Peyer's patch (tissue), 4 donors: Measurements from ENCODE around the gene MYBBP1A. TPM values are rescaled to one million over a fixed set of nuclear protein-coding genes. Genes with fewer than 3 reads are reported as not detected.
A peak's percentile ranks its signal among the peaks of the same experiment; 100 is the strongest.

Source experiments
- DNase-seq, 3 donors: peaks; one replicate each; pipeline ENCODE4 v3.0.0-alpha.2; 2017 to 2019
- H3K27ac ChIP-seq, 4 donors: fragments of 200-600 bp; sonication (generic); one replicate each; pipeline ENCODE4 v1.5.1; 2016 to 2019
- H3K27me3 ChIP-seq, 2 donors: fragments of 200-600 bp; sonication (generic); one replicate each; pipeline ENCODE4 v1.5.1; 2019
- H3K36me3 ChIP-seq, 3 donors: fragments of 200-600 bp; sonication (generic); one replicate each; pipeline ENCODE4 v1.5.1; 2016 to 2019
- H3K4me1 ChIP-seq, 4 donors: fragments of 200-600 bp; sonication (generic); one replicate each; pipeline ENCODE4 v1.5.1; 2016 to 2019
- H3K4me3 ChIP-seq, 4 donors: fragments of 200-600 bp; sonication (generic); 1 replicate in 3 of 4; 2 replicates in 1 of 4; pipeline ENCODE4 v1.5.1; 2016 to 2019; ENCODE audit warnings: mild to moderate bottlenecking in 1 of 4
- H3K9me3 ChIP-seq, 4 donors: fragments of 200-600 bp; sonication (generic); one replicate each; pipeline ENCODE4 v1.5.1; 2016 to 2019; ENCODE audit warnings: mild to moderate bottlenecking in 1 of 4
- POLR2A ChIP-seq, 2 donors: fragments of 450-650 bp; IDR thresholded peaks; one replicate each; pipeline ENCODE4 v1.5.1; 2017; ENCODE audit warnings: antibody characterized with exemption in 2 of 2, mild to moderate bottlenecking in 2 of 2, moderate library complexity in 2 of 2
- total RNA-seq, 4 donors: library from RNA; depleted of rRNA; stranded (reverse); fragments of >200 nt; gene quantifications; one replicate each; pipeline ENCODE4 v1.1.0, GENCODE V29; 2016
- TF ChIP-seq, protein P1 (sequence below), 6 experiments: fragments of 450-650 bp in 4 of 6; fragments of 200-600 bp in 2 of 6; sonication (generic) in 1 of 6; IDR thresholded peaks; one replicate each; pipeline ENCODE4 v1.5.1; 2017 to 2019; ENCODE audit warnings: antibody characterized with exemption in 6 of 6, mild to moderate bottlenecking in 3 of 6, moderate library complexity in 1 of 6

The MYBBP1A gene
- total RNA-seq, 4 donors from 2014 or later, result 27.1 to 244 (median 91.2) TPM

- H3K4me1 ChIP-seq, result no peaks in the 10 kb centered on the region
- DNase-seq, result no peak
- no peaks in the 10 kb centered on the region for H3K36me3 ChIP-seq
- no peaks in the 10 kb centered on the region for H3K9me3 ChIP-seq
- TF ChIP-seq POLR2A (IDR thresholded peaks at IDR 0.05), result no peak
- TF ChIP-seq, protein P1, sequence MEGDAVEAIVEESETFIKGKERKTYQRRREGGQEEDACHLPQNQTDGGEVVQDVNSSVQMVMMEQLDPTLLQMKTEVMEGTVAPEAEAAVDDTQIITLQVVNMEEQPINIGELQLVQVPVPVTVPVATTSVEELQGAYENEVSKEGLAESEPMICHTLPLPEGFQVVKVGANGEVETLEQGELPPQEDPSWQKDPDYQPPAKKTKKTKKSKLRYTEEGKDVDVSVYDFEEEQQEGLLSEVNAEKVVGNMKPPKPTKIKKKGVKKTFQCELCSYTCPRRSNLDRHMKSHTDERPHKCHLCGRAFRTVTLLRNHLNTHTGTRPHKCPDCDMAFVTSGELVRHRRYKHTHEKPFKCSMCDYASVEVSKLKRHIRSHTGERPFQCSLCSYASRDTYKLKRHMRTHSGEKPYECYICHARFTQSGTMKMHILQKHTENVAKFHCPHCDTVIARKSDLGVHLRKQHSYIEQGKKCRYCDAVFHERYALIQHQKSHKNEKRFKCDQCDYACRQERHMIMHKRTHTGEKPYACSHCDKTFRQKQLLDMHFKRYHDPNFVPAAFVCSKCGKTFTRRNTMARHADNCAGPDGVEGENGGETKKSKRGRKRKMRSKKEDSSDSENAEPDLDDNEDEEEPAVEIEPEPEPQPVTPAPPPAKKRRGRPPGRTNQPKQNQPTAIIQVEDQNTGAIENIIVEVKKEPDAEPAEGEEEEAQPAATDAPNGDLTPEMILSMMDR (IDR thresholded peaks at IDR 0.05), result no peak
- H3K27ac ChIP-seq, result no peak overlapping the region
- H3K4me3 ChIP-seq, result no peak overlapping the region
- no peaks in the 10 kb centered on the region for H3K27me3 ChIP-seq
Measured at GRCh38 chr17:4573115-4573514, 17.9 kb upstream of the MYBBP1A start.

GRCh38 chr17:4572131-4572530 is 16.9 kb upstream of the MYBBP1A start:
- TF ChIP-seq, protein P1 (IDR thresholded peaks at IDR 0.05), result no peak
- TF ChIP-seq POLR2A (IDR thresholded peaks at IDR 0.05), result no peak
- H3K4me1 ChIP-seq, result no peaks in the 10 kb centered on the region
- no peak for DNase-seq

DNA sequence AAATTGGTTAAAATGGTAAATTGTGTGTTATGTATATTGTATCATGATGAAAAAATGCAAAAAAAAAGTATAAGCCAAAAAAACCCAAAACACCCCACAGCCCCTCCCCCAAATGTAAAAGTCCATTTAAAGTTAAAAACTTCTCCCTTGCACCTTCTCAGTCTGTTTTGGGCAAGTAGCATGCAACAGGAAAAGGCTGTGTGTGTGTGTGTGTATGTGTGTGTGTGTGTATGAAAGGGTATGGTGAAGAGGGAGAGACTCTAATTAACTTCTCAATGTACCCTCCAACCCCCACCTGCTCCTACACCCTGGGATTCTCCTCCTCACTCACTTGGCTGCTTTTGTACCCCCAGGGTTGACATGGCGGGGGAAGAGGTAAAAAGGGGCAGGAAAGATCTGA is 14.4 kb upstream of the MYBBP1A start:
- no peaks in the 10 kb centered on the region for H3K36me3 ChIP-seq
- H3K4me3 ChIP-seq, result no peak overlapping the region
- no peak overlapping the region for H3K27ac ChIP-seq
- no peaks in the 10 kb centered on the region for H3K27me3 ChIP-seq
- peaks cover 0 to 12% (median 0%) of the 10 kb centered on the region in 4 donors for H3K4me1 ChIP-seq
- no peaks in the 10 kb centered on the region for H3K9me3 ChIP-seq
- TF ChIP-seq POLR2A (IDR thresholded peaks at IDR 0.05), result no peak
- TF ChIP-seq, protein P1 (IDR thresholded peaks at IDR 0.05), result no peak
- DNase-seq, result no peak

More at GRCh38 chr17:4572131-4572530, 16.9 kb upstream of the MYBBP1A start:
- no peak overlapping the region for H3K27ac ChIP-seq
- no peaks in the 10 kb centered on the region for H3K27me3 ChIP-seq
- H3K9me3 ChIP-seq, result no peaks in the 10 kb centered on the region
- H3K36me3 ChIP-seq, result no peaks in the 10 kb centered on the region
- no peak overlapping the region for H3K4me3 ChIP-seq

DNA sequence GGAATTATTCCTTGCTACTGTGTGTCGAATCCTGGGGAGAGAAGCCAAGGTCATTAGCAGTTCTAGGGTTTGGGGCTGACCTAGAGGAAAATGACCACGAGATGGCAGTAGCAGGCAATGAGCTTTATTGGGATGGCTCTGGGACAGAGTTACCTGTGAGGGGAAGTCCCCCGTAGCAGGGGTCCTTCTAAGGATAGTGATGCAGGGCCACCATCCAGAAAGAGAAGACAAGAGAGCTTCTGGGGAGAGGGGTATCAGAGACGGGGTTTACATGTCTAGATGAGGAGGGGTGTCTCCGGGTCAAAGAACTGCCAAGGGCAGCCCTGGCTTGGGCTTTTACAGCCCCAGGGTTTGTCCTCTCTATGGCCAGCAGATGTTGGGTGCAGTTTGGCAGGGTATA is 11.6 kb upstream of the MYBBP1A start:
- DNase-seq, result peak in 2 of 3 donors; percentile 29 to 79
- Histone ChIP-seq H3K27ac (no peak overlapping the region), H3K9me3 (no peaks in the 10 kb centered on the region), H3K27me3 (no peaks in the 10 kb centered on the region), H3K4me1 (peaks cover 0 to 12% (median 2%) of the 10 kb centered on the region in 4 donors), H3K36me3 (no peaks in the 10 kb centered on the region), H3K4me3 (no peak overlapping the region)
- TF ChIP-seq, protein P1 (IDR thresholded peaks at IDR 0.05), result peak; percentile 37 to 77 (median 64)
- no peak for TF ChIP-seq POLR2A (IDR thresholded peaks at IDR 0.05)

- peaks cover 0 to 24% (median 2%) of the 10 kb centered on the region in 4 donors for H3K4me1 ChIP-seq
- no peak overlapping the region for H3K4me3 ChIP-seq
- no peaks in the 10 kb centered on the region for H3K36me3 ChIP-seq
- no peak for TF ChIP-seq POLR2A (IDR thresholded peaks at IDR 0.05)
- TF ChIP-seq, protein P1 (IDR thresholded peaks at IDR 0.05), result peak; percentile 28 to 89 (median 84)
- H3K27ac ChIP-seq, result peak overlapping the region in 2 of 4 donors; percentile 40 to 51
- peak; percentile 39 to 88 (median 81) for DNase-seq
- no peaks in the 10 kb centered on the region for H3K27me3 ChIP-seq
- H3K9me3 ChIP-seq, result no peaks in the 10 kb centered on the region
Measured at GRCh38 chr17:4565209-4566141, 10.3 kb upstream of the MYBBP1A start.
